ENCODE measurements around the gene CCDC146. TPM values are rescaled to one million over a fixed set of nuclear protein-coding genes. Genes with fewer than 3 reads are reported as not detected.
"Not testable (repeated sequence)": the region's sequence is repeated elsewhere in the genome, so short reads cannot be mapped to it uniquely, and the experiment has no call there.

The CCDC146 gene
- polyA plus RNA-seq, 1 of the 3 experiments (the other 2 are of a cell fraction): 2.7 TPM

DNA sequence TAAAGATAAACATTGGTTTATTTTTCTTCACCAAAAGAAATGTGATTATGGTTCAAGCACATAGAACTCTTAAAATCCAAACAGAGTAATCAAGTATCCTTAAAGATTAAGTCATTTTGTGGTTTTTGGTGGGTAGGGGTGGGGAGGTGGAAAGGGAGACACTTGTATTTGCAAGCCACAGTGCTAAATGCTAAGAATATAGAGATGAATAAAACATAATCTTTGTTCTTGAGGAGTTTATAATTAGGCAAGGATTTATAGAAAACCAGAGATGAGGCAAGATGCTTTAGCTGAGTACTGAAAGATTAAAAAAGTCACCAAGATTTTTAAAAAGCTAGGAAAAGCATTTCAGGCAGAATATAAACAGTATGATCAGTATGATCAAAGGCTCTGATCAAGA, 19.7 kb upstream of the CCDC146 start:
- CTCF ChIA-PET; H3K4me3 ChIP-seq (ENCODE audit: low read depth in 2 of 2, low read length in 1 of 2); H3K27ac ChIP-seq (ENCODE audit: low read depth in 2 of 2, low read length in 1 of 2); H3K4me2 ChIP-seq; H3K9ac ChIP-seq; H2AFZ ChIP-seq (ENCODE audit: low read depth); H3K79me2 ChIP-seq (ENCODE audit: insufficient read depth); POLR2A ChIA-PET; H4K20me1 ChIP-seq (ENCODE audit: insufficient read depth); H3K36me3 ChIP-seq (replicated peaks in 1 of 2; ENCODE audit: control insufficient read depth in 1 of 2, insufficient read depth in 2 of 2, low read length in 1 of 2); H3F3A ChIP-seq (replicated peaks; ENCODE audit: insufficient read depth); H3K4me1 ChIP-seq (ENCODE audit: control insufficient read depth in 1 of 2, insufficient read depth in 2 of 2, low read depth in 1 of 2, low read length in 1 of 2); H3K9me2 ChIP-seq; DNase-seq; H3K27me3 ChIP-seq (ENCODE audit: insufficient read depth); H3K9me3 ChIP-seq: not testable (repeated sequence)

DNA sequence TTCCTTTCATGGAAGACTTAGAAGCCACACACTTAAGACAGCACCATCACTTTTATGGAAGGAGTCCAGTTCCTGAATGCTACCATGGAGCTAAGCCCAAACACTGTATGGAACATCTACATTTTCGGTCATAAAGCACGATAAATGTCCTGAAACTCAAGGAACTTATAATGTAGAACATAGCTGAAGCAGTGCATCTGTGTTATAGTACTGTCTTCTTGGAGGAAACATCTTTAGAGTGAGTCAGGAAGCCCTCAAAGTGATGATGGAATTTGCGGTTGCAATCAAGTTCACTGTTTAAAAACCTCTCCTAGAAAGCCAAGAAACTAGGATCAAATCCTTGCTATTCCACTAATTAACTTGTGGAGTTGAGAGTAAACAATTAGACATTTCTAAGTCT, 16.5 kb upstream of the CCDC146 start:
- POLR2A ChIA-PET: not testable (repeated sequence)
- 98% methylated on average over 3 of the region's 3 CpGs for WGBS (ENCODE audit: low lambda C conversion rate)

DNA sequence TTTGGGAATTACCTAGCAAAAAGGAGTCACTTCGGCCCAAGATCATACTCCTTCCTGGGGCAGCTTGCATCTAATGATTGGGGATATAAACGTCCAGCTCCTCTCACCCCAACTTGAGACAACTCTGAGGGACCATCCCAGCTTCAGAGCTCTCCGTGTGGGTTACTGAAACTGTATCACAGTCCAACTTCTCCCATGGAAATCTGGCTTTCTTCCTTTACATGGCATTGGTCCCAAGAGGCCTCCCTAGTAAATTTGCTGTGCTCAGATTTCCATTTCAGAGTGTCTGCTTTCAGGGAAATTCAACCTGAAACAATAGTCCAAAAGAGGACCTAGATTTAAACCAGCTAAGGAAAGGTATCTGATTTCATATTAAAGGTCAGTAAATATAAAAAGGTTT, 14.8 kb upstream of the CCDC146 start:
- H3K79me2 ChIP-seq (ENCODE audit: insufficient read depth); DNase-seq; H3K9ac ChIP-seq; H2AFZ ChIP-seq (ENCODE audit: low read depth); H3K9me2 ChIP-seq; H4K20me1 ChIP-seq (ENCODE audit: insufficient read depth); H3K9me3 ChIP-seq; H3K27me3 ChIP-seq (ENCODE audit: insufficient read depth); H3K27ac ChIP-seq (ENCODE audit: low read depth in 2 of 2, low read length in 1 of 2); H3F3A ChIP-seq (replicated peaks; ENCODE audit: insufficient read depth); CTCF ChIA-PET; POLR2A ChIA-PET; H3K4me2 ChIP-seq; H3K4me1 ChIP-seq (ENCODE audit: control insufficient read depth in 1 of 2, insufficient read depth in 2 of 2, low read depth in 1 of 2, low read length in 1 of 2); H3K4me3 ChIP-seq (ENCODE audit: low read depth in 2 of 2, low read length in 1 of 2); H3K36me3 ChIP-seq (replicated peaks in 1 of 2; ENCODE audit: control insufficient read depth in 1 of 2, insufficient read depth in 2 of 2, low read length in 1 of 2): not testable (repeated sequence)
- WGBS (ENCODE audit: low lambda C conversion rate): 63% methylated on average over 1 of the region's 3 CpGs

More for the DNA sequence above, 16.5 kb upstream of the CCDC146 start:
- H3K36me3 ChIP-seq (replicated peaks in 1 of 2; ENCODE audit: control insufficient read depth in 1 of 2, insufficient read depth in 2 of 2, low read length in 1 of 2); H4K20me1 ChIP-seq (ENCODE audit: insufficient read depth); H3K4me3 ChIP-seq (ENCODE audit: low read depth in 2 of 2, low read length in 1 of 2); H3K4me2 ChIP-seq; H3K79me2 ChIP-seq (ENCODE audit: insufficient read depth); CTCF ChIA-PET; H3K9me2 ChIP-seq; H3K9me3 ChIP-seq; H2AFZ ChIP-seq (ENCODE audit: low read depth); H3F3A ChIP-seq (replicated peaks; ENCODE audit: insufficient read depth); H3K4me1 ChIP-seq (ENCODE audit: control insufficient read depth in 1 of 2, insufficient read depth in 2 of 2, low read depth in 1 of 2, low read length in 1 of 2); H3K27ac ChIP-seq (ENCODE audit: low read depth in 2 of 2, low read length in 1 of 2); H3K9ac ChIP-seq; DNase-seq; H3K27me3 ChIP-seq (ENCODE audit: insufficient read depth): not testable (repeated sequence)

DNA sequence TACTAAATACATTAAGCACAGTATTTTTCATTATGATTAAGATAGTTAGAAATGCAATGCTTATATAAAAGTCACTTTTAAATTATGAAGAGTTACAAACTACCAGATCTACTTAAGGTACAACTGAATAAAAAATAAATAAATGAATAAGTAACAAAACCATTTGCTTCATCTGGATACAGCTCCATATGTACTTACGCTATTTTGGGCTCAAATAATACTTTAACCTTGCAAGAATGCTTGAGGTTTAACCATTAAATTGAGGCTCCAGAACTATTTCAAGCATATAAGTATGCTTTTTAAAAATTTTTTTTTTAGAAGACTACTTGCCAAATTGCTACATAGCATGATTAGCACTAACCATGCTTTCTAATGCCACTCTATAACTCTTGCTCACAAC, 14.1 kb upstream of the CCDC146 start:
- H3K79me2 ChIP-seq (ENCODE audit: insufficient read depth); CTCF ChIA-PET; POLR2A ChIA-PET; H3K27me3 ChIP-seq (ENCODE audit: insufficient read depth); H3K9me3 ChIP-seq; H3F3A ChIP-seq (replicated peaks; ENCODE audit: insufficient read depth); H4K20me1 ChIP-seq (ENCODE audit: insufficient read depth); DNase-seq; H3K27ac ChIP-seq (ENCODE audit: low read depth in 2 of 2, low read length in 1 of 2); H3K9me2 ChIP-seq; H3K9ac ChIP-seq; H3K4me3 ChIP-seq (ENCODE audit: low read depth in 2 of 2, low read length in 1 of 2); H3K36me3 ChIP-seq (replicated peaks in 1 of 2; ENCODE audit: control insufficient read depth in 1 of 2, insufficient read depth in 2 of 2, low read length in 1 of 2); H3K4me1 ChIP-seq (ENCODE audit: control insufficient read depth in 1 of 2, insufficient read depth in 2 of 2, low read depth in 1 of 2, low read length in 1 of 2); H3K4me2 ChIP-seq; H2AFZ ChIP-seq (ENCODE audit: low read depth): not testable (repeated sequence)
- 94% methylated on average over 1 of the region's 1 CpG for WGBS (ENCODE audit: low lambda C conversion rate)

DNA sequence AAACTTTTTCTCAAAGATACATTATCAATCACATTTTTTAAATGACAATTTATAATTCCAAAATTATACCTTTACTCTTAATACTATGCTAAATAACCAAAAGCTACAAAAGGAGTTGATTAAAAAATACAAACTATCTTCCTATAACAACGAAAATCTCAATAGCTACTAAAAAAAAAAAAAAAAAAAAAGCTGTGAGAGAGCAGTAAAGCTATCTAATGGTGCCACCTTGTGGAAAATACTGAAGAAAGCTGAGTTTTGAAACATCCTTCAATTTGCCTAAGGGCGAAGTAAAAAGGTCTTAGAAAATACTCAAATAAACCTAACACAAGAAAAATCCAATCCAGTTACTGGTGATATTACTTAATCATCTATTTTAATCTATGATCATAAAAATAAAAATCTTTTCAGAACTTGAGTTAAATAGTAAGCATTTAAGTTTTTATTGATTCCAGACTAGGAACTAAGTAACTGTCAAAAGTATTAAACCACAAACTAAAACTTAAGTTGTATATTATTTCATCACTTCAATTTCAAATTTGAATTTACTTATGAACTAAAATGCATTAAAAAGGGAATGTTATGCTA, 9.6 kb upstream of the CCDC146 start:
- not testable (repeated sequence) for H3K4me2 ChIP-seq, H3K9me3 ChIP-seq
- TF ChIP-seq RAD21 (IDR thresholded peaks at IDR 0.05; ENCODE audit: low read length) (peak; percentile 52; the same call in 1 of the 2 replicates), SMC3 (IDR thresholded peaks at IDR 0.05; ENCODE audit: low read depth, low read length) (peak; percentile 8; the same call in 1 of the 2 replicates)
- TF ChIP-seq, protein P1, sequence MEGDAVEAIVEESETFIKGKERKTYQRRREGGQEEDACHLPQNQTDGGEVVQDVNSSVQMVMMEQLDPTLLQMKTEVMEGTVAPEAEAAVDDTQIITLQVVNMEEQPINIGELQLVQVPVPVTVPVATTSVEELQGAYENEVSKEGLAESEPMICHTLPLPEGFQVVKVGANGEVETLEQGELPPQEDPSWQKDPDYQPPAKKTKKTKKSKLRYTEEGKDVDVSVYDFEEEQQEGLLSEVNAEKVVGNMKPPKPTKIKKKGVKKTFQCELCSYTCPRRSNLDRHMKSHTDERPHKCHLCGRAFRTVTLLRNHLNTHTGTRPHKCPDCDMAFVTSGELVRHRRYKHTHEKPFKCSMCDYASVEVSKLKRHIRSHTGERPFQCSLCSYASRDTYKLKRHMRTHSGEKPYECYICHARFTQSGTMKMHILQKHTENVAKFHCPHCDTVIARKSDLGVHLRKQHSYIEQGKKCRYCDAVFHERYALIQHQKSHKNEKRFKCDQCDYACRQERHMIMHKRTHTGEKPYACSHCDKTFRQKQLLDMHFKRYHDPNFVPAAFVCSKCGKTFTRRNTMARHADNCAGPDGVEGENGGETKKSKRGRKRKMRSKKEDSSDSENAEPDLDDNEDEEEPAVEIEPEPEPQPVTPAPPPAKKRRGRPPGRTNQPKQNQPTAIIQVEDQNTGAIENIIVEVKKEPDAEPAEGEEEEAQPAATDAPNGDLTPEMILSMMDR (IDR thresholded peaks at IDR 0.05): peak; percentile 73

More for the DNA sequence above, 9.6 kb upstream of the CCDC146 start:
- DNase-seq; H3K9me2 ChIP-seq; H3K36me3 ChIP-seq (replicated peaks in 1 of 2; ENCODE audit: control insufficient read depth in 1 of 2, insufficient read depth in 2 of 2, low read length in 1 of 2); H3K27ac ChIP-seq (ENCODE audit: low read depth in 2 of 2, low read length in 1 of 2); POLR2A ChIA-PET; H3K9ac ChIP-seq; H2AFZ ChIP-seq (ENCODE audit: low read depth); H3K4me3 ChIP-seq (ENCODE audit: low read depth in 2 of 2, low read length in 1 of 2); H4K20me1 ChIP-seq (ENCODE audit: insufficient read depth); H3K27me3 ChIP-seq (ENCODE audit: insufficient read depth); H3K4me1 ChIP-seq (ENCODE audit: control insufficient read depth in 1 of 2, insufficient read depth in 2 of 2, low read depth in 1 of 2, low read length in 1 of 2); H3K79me2 ChIP-seq (ENCODE audit: insufficient read depth); H3F3A ChIP-seq (replicated peaks; ENCODE audit: insufficient read depth): not testable (repeated sequence)
- CTCF ChIA-PET: interaction anchor here (1.1 kb wide), 1 partner anchor 219 kb away, joined by 3 read pairs; no protein-coding TSS in a partner anchor
- WGBS (ENCODE audit: low lambda C conversion rate): 30% methylated on average over 2 of the region's 2 CpGs
